AG04450 (cell line): ENCODE results near the gene VAV3. TPM values are rescaled to one million over a fixed set of nuclear protein-coding genes. Genes with fewer than 3 reads are reported as not detected.
"Not testable (repeated sequence)": the region's sequence is repeated elsewhere in the genome, so short reads cannot be mapped to it uniquely, and the experiment has no call there.

Source experiments
- CTCF ChIA-PET: fragments of 300-600, 350-600 bp; formaldehyde crosslinking; extraction: SDS; loops from one replicate; lab custom pipeline; 2022; ENCODE audit warnings: antibody characterized with exemption, inconsistent platforms; lab: Charles Lee
- POLR2A ChIA-PET: fragments of 350-600 bp; formaldehyde crosslinking; extraction: SDS; loops from one replicate; lab custom pipeline; 2021; ENCODE audit warnings: antibody characterized with exemption, inconsistent platforms; lab: Yijun Ruan, JAX
- DNase-seq: peaks from one replicate; pipeline ENCODE4 v3.0.0-alpha.2; 2011; ENCODE audit warnings: low read depth, low spot score
- H3K27ac ChIP-seq: one replicate; pipeline ENCODE4 v1.5.1; 2012; ENCODE audit warnings: low read depth, low read length, control low read depth
- H3K27me3 ChIP-seq: one replicate; pipeline ENCODE4 v1.6.0; 2012; ENCODE audit warnings: low read length; ENCODE audit not compliant: control insufficient read depth, insufficient read depth
- H3K4me3 ChIP-seq: 2 replicates; pipeline ENCODE4 v1.5.1; 2011; ENCODE audit warnings: mild to moderate bottlenecking, low read depth, low read length, control low read depth
- H3K9me3 ChIP-seq: 2 replicates; pipeline ENCODE4 v1.5.1; 2012; ENCODE audit warnings: low read length; ENCODE audit not compliant: control insufficient read depth, insufficient read depth
- polyA plus RNA-seq: library from polyadenylated mRNA; depleted of rRNA; stranded (reverse); fragments of >200 nt; gene quantifications from 2 replicates; pipeline ENCODE4 v1.2.3, GENCODE V29; 2011
- TF ChIP-seq, protein P1 (sequence below): IDR thresholded peaks from 2 replicates; pipeline ENCODE4 v1.5.1; 2011; ENCODE audit warnings: low read depth, low read length, control low read depth, inconsistent platforms

The VAV3 gene
- polyA plus RNA-seq, 1 experiment: 0.02 TPM

DNA sequence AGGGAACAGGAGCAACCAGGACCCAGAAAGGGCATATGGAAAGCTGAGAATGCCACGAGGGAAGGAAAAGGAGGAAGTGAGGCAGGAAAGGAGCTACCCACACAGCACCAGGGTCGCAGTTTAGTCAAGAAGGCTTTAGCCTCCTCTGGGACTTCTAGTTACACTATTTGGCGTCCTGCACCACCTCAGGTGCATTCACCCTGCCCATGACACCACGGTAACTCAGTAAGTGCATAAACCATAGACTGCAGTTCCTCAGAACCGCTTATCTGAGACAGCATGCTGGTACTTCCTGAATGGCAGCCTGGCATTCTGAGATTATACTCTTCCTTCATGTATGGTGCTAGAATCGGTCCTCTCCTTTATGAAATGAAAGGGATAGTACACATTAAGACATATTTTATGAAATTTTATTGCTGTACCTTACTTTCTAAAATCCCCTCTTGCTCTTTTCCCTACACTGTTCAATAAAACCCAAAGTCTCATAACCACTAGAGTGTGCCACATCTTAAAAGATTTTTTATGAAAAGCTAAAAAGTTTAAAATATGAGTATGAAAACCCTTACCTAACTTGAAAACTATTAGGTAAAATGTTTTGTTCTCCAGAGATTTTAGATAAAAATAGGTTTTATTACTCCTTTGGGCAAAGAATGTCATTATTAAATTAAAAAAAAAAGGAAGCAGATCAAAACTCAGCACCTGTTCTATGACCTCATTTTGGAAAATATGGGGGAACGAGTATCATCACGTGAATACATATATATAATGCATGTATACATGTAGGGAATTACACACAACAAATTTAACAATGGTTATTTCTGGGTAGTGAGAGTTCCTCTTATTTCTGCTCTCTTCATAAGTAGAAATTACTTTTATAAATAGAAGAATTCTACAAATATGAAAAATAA lies 67.3 kb downstream of the VAV3 start:
- no peak for DNase-seq
- Histone ChIP-seq H3K9me3 (no peaks in the 10 kb centered on the region), H3K4me3 (no peak overlapping the region), H3K27me3 (no peaks in the 10 kb centered on the region), H3K27ac (no peak overlapping the region)
- POLR2A ChIA-PET: no interaction called here
- CTCF ChIA-PET: no interaction called here
- TF ChIP-seq, protein P1, sequence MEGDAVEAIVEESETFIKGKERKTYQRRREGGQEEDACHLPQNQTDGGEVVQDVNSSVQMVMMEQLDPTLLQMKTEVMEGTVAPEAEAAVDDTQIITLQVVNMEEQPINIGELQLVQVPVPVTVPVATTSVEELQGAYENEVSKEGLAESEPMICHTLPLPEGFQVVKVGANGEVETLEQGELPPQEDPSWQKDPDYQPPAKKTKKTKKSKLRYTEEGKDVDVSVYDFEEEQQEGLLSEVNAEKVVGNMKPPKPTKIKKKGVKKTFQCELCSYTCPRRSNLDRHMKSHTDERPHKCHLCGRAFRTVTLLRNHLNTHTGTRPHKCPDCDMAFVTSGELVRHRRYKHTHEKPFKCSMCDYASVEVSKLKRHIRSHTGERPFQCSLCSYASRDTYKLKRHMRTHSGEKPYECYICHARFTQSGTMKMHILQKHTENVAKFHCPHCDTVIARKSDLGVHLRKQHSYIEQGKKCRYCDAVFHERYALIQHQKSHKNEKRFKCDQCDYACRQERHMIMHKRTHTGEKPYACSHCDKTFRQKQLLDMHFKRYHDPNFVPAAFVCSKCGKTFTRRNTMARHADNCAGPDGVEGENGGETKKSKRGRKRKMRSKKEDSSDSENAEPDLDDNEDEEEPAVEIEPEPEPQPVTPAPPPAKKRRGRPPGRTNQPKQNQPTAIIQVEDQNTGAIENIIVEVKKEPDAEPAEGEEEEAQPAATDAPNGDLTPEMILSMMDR: no peak

DNA sequence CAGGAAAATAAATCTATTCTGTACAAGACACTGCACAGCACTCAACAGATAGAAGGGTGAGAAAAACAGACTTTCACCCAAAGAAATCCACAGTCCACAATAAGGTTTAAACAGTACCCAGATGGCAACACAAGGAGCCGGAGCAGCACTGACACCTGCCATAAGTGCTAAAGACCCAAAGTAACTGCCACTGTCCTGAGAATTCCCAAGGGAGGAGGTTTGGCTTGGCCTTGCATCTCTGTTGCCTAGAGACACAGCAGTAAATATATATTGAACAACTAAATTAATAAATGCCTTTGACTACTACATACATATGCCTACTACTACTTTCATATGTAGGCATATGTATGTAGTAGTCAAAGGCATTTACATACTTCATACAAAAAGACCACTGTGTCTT lies 68.0 kb downstream of the VAV3 start:
- no peak overlapping the region for H3K27ac ChIP-seq
- CTCF ChIA-PET: no interaction called here
- TF ChIP-seq, protein P1: no peak
- no peak overlapping the region for H3K4me3 ChIP-seq
- POLR2A ChIA-PET: no interaction called here
- no peaks in the 10 kb centered on the region for H3K9me3 ChIP-seq
- no peak for DNase-seq
- no peaks in the 10 kb centered on the region for H3K27me3 ChIP-seq

DNA sequence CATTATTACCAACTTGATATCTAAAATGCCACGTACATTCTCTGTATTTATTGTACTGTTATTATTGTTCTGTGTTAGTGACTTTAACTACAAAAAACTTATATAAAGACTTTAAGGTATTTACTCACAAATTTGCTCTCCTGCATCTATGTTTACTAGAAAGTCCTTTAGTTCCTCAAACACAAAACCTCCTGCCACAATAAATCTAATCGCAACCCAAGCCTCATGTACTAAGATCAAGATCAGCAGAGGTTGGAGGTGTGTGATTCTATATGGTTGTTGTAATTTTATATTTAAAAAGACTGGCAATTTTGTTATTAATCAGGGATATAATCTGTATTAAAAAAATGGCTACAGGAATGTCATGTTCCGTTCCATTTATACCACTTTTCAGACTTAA lies 68.6 kb downstream of the VAV3 start:
- H3K9me3 ChIP-seq: no peaks in the 10 kb centered on the region
- no peak overlapping the region for H3K27ac ChIP-seq
- TF ChIP-seq, protein P1: no peak
- POLR2A ChIA-PET: no interaction called here
- CTCF ChIA-PET: no interaction called here
- H3K27me3 ChIP-seq: no peaks in the 10 kb centered on the region
- no peak overlapping the region for H3K4me3 ChIP-seq
- no peak for DNase-seq

DNA sequence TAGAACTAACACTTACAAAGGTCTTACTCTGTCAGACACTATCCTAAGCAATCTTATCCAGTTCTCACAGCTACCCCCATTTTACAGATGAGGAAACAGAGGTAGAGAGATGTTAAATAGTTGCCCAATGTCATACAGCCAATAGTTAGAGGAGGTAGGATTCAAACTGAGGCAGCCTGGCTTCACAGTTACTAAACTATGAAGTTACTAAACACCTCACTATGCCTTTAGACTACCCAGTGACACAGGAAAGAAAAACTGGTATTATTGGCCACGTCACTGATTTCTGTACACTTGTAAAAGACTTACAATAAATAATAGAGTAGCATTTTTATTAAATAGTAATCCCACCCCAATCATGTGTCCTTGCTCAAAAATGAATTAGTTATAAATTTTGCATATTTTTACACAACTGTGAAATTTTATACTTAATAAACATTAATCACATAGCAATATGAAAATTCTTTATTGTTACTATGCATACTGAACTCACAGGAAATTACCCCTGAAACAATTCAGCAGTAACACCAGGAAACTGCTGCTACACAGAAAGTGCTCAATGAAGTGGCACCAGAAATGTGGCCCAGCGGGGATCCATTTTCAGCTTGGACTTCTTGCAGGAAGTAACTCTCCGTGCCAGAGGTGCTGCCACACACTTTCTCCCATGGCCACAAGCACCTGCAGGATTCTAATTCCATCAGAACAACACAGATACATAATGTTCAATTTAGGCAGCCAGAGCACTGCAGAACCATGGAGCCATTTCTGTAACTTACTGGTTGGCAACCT lies 69.4 kb downstream of the VAV3 start:
- DNase-seq: no peak
- ChIA-PET CTCF (no interaction called here), POLR2A (no interaction called here)
- no peaks in the 10 kb centered on the region for H3K9me3 ChIP-seq
- H3K27me3 ChIP-seq: no peaks in the 10 kb centered on the region
- H3K4me3 ChIP-seq: no peak overlapping the region
- no peak overlapping the region for H3K27ac ChIP-seq
- TF ChIP-seq, protein P1: no peak

DNA sequence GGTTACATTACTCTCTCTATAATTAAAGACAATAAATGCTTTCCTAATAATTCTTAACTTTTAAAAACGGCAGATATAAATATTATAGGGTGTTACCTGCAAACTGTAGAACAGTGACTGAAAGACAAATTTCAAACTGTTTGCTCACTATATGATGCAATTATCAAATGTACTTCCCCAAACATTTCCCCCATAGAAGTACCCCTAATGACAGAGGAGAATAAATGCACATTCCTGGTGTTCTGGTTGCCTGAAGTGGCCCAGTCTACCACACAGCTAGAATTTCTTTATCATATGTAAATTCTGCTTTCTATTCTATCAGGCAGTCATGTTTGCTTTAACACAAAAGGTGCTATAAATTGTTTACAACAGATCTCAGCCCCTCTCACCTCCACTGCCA lies 70.4 kb downstream of the VAV3 start:
- ChIA-PET POLR2A (no interaction called here), CTCF (no interaction called here)
- Histone ChIP-seq H3K4me3 (no peak overlapping the region), H3K27ac (no peak overlapping the region), H3K9me3 (no peaks in the 10 kb centered on the region), H3K27me3 (no peaks in the 10 kb centered on the region)
- TF ChIP-seq, protein P1: no peak
- DNase-seq: no peak

DNA sequence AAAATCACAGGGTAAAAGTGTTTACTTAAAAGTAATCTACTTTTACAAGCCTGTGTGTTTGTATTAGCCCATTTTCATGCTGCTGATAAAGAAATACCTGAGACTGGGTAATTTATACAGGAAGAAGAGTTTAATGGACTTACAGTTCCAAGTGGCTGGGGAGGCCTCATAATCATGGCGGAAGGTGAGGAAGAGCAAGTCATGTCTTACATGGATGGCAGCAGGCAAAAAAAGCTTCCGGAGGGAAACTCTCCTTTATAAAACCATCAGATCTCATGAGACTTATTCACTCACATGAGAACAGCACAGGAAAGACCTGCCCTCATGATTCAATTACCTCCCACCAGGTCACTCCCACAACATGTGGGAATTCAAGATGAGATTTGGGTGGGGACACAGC lies 71.6 kb downstream of the VAV3 start:
- POLR2A ChIA-PET, H3K27me3 ChIP-seq, CTCF ChIA-PET, DNase-seq, H3K4me3 ChIP-seq, H3K9me3 ChIP-seq, H3K27ac ChIP-seq: not testable (repeated sequence)
